Ureter (tissue), 1 donor: ENCODE results near the gene ZNF582. TPM values are rescaled to one million over a fixed set of nuclear protein-coding genes. Genes with fewer than 3 reads are reported as not detected.
"Not testable (repeated sequence)": the region's sequence is repeated elsewhere in the genome, so short reads cannot be mapped to it uniquely, and the experiment has no call there.

Source experiments
- DNase-seq: peaks from one replicate; pipeline ENCODE4 v3.0.0-alpha.2; 2020; ENCODE audit warnings: low spot score
- total RNA-seq: library from RNA; stranded (reverse); gene quantifications from one replicate; pipeline ENCODE4 v1.2.4, GENCODE V29; 2023
- donor health status: DM: yes; HTN: yes; CAD: no.

Gene ZNF582
- total RNA-seq, 1 donor from 2014 or later = 5.6 TPM

- no peak for DNase-seq
Measured at GRCh38 chr19:56351208-56351607, 42.1 kb downstream of the ZNF582 start.

DNA sequence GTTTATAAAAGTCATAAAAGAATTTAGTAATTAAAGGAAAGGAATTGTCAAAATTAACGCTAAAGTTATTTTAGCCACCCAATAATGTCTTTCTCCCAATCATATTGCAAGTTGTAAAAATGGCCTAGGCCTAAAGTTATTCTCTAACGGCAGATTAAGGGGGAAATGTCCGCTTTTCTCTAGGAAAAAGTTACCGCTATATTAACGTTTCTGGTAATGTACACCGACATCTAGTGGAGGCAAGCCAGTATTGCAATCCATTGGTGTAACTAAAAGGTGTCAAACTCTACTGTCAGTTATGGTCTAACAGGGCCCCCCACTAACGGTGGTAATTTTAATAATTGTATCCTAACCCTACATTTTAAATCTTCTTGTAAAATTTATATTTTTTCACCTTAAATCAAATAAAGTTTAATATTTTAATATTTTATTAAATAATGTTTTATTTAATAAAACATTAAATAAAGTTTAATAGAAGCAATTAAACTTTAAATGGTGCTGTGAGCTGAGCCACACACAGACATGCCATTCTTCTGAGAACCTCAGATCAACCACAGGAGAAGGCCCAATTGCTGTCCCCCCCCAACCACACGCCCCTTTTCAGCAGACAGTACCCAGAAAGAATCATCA lies 42.8 kb downstream of the ZNF582 start:
- peak; percentile 44 for DNase-seq

GRCh38 chr19:56348289-56348877 lies 45.0 kb downstream of the ZNF582 start:
- no peak for DNase-seq

DNA sequence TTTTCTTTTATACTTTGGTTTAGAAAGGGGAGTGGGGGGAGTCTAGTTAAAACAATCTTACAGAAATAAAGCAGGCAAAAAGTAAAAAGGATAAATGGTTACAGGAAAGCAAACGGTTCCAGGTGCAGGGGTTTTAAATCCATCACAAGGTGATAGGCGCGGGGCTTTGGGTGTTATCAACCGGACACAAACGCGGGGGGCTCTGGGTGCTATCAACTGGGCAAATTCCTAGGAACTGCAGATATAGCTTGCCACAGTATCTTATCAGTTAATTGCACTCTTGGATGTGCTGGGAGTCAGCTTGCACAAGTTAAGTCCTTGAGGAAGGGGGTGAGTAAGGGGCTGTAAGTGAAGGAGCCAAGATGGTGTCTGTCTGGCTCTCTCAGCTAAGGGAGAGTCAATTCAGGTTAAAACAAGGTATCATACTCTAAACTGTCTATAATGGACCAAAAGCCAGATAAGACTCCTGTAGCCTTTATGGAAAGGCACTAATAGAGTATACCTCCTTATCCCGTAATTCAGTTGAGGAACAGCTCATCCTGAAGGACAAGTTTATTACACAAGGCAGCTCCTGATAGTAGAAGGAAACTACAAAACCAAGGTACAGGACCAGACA lies 46.1 kb downstream of the ZNF582 start:
- no peak for DNase-seq

GRCh38 chr19:56341948-56342347 lies 51.4 kb downstream of the ZNF582 start:
- DNase-seq = no peak

DNA sequence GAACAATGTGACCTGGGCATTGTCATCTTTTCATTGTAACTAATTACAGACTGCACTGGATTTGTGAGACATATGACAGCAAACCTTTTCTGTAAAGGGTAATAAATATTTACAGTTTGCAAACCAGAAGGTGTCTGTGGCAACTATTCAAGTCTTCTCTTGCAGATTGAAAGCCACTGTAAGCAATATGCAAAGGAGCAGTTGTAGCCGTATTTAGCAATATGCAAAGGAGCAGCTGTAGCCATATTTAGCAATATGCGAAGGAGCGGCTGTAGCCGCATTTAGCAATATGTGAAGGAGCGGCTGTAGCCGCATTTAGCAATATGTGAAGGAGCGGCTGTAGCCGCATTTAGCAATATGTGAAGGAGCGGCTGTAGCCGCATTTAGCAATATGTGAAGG lies 54.3 kb downstream of the ZNF582 start:
- not testable (repeated sequence) for DNase-seq

DNA sequence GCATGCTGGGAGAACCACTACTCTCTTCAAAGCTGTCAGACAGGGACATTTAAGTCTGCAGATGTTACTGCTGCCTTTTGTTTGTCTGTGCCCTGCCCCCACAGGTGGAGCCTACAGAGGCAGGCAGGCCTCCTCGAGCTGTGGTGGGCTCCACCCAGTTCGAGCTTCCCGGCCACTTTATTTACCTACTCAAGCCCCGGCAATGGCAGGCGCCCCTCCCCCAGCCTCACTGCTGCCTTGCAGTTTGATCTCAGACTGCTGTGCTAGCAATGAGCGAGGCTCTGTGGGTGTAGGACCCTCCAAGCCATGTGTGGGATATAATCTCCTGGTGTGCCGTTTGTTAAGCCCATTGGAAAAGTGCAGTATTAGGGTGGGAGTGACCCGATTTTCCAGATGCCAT lies 56.3 kb downstream of the ZNF582 start:
- not testable (repeated sequence) for DNase-seq

DNA sequence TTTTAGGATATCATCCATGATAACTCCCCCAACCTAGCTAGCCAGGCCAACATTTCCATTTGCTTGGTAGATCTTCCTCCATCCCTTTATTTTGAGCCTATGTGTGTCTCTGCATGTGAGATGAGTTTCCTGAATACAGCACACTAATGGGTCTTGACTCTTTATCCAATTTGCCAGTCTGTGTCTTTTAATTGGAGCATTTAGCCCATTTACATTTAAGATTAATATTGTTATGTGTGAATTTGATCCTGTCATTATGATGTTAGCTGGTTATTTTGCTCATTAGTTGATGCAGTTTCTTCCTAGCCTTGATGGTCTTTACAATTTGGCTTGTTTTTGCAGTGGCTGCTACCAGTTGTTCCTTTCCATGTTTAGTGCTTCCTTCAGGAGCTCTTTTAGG lies 58.0 kb downstream of the ZNF582 start:
- DNase-seq = not testable (repeated sequence)

- DNase-seq = no peak
Measured at GRCh38 chr19:56333506-56333905, 59.8 kb downstream of the ZNF582 start.

Other genes with a start within 250 kb of the ZNF582 start
- gene GALP, start 217.5 kb downstream of the ZNF582 start, total RNA-seq = not detected
- not detected for gene ZSCAN5B, start 195.8 kb downstream of the ZNF582 start, total RNA-seq
- not detected for gene ZSCAN5C, start 191.3 kb downstream of the ZNF582 start, total RNA-seq
- gene EDDM13, start 120.8 kb downstream of the ZNF582 start, total RNA-seq = not detected
- gene ZSCAN5A, start 78.7 kb downstream of the ZNF582 start, total RNA-seq = 31.1 TPM
- gene ZNF583, start 10.8 kb upstream of the ZNF582 start, total RNA-seq = 9.7 TPM
- gene ZNF667, start 83.8 kb upstream of the ZNF582 start, total RNA-seq = 12.5 TPM
- 10.6 TPM for gene ZNF471, start 114.3 kb upstream of the ZNF582 start, total RNA-seq
- gene ZFP28, start 145.4 kb upstream of the ZNF582 start, total RNA-seq = 10.7 TPM
- gene ZNF470, start 173.9 kb upstream of the ZNF582 start, total RNA-seq = 5.8 TPM
- gene ZNF71, start 201.8 kb upstream of the ZNF582 start, total RNA-seq = 7.4 TPM
- not detected for gene SMIM17, start 249.6 kb upstream of the ZNF582 start, total RNA-seq